ENCODE data around the gene XRCC1. TPM values are rescaled to one million over a fixed set of nuclear protein-coding genes. Genes with fewer than 3 reads are reported as not detected.
A peak's percentile ranks its signal among the peaks of the same experiment; 100 is the strongest.

Gene XRCC1
- total RNA-seq, 4 donors from 2014 or later = 9.3 to 20.3 (median 16.7) TPM

- Histone ChIP-seq H3K36me3 (peaks cover 0 to 8% of the 10 kb centered on the region in 2 donors), H3K4me1 (peaks cover 12% of the 10 kb centered on the region in 2 donors), H3K9me3 (no peaks in the 10 kb centered on the region), H3K4me3 (peak within 1 kb of the TSS; percentile 74 to 92 (median 88)), H3K27ac (peak within 1 kb of the TSS; percentile 77 to 89 (median 84)), H3K27me3 (no peaks in the 10 kb centered on the region)
- intact Hi-C loops (cut with DNase I; ENCODE audit: low total_unique reads) (loop anchor here (1.0 to 2.0 kb wide), 3 partner anchors 22 to 41 kb away; partner anchors contain the start of gene ETHE1), in situ Hi-C loops (cut with MboI; ENCODE audit: low sequenced_read_pairs in 4 of 4) (no loop called here)
- peak in 1 of 2 donors; percentile 15 for DNase-seq
- peak; percentile 38 to 51 for ATAC-seq
- no peak for TF ChIP-seq POLR2A (IDR thresholded peaks at IDR 0.05)
- TF ChIP-seq, protein P1, sequence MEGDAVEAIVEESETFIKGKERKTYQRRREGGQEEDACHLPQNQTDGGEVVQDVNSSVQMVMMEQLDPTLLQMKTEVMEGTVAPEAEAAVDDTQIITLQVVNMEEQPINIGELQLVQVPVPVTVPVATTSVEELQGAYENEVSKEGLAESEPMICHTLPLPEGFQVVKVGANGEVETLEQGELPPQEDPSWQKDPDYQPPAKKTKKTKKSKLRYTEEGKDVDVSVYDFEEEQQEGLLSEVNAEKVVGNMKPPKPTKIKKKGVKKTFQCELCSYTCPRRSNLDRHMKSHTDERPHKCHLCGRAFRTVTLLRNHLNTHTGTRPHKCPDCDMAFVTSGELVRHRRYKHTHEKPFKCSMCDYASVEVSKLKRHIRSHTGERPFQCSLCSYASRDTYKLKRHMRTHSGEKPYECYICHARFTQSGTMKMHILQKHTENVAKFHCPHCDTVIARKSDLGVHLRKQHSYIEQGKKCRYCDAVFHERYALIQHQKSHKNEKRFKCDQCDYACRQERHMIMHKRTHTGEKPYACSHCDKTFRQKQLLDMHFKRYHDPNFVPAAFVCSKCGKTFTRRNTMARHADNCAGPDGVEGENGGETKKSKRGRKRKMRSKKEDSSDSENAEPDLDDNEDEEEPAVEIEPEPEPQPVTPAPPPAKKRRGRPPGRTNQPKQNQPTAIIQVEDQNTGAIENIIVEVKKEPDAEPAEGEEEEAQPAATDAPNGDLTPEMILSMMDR (IDR thresholded peaks at IDR 0.05 in 4 of 5, conservative IDR thresholded peaks at IDR 0.05 in 1 of 5) = no peak
Measured at GRCh38 chr19:43504426-43505185, 70.7 kb downstream of the XRCC1 start, which contains the start of gene PHLDB3. Gene PHLDB3, minus strand, starts transcription at chr19:43504746. Its CDS starts 628 bp downstream, at chr19:43504118.

DNA sequence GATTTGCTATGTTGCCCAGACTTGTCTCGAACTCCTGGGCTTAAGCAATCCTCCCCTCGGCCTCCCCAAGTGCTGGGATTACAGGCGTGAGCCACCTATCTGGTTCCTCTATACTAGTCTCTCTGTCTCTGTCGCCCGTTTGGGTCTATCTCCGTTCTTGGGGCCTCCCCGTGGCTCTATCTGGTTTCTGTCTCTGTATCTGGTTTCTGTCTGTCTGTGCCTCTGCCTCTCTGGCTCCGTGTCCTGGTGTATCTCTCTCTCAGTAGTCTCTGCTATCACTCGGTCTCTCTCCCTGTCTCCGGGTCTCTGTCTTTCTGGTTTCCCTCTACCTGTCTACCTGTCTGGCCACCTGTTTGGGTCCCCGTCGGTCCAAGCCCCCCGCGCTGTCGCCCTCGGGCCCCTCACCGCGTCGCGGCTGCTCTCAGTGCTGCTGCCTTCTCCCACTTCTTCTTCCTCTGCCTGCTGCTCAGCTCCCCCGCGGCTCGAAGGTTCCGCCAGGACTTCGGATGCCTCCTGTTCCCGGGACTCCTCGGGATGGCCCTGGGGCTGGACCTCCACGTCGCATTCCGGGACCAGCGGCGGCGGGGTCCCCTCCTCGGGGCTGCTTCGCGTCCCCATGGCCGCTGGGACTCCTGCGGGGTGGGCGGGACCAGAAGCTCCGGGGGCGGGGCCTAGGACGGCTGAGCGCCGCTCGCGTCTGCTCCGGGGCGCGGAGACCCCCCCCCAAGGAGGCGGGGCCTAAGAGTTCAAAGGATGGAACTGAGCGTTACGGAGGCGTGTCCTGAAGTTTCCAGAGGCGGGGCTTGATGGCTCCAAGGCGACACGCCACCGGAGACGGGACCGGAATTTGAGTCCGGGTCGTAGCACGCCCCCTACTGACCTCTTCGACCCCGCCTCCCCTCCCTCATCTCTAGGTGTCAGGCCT lies 71.6 kb downstream of the XRCC1 start:
- Histone ChIP-seq H3K27me3 (no peaks in the 10 kb centered on the region), H3K4me1 (peaks cover 12% of the 10 kb centered on the region in 2 donors), H3K9me3 (no peaks in the 10 kb centered on the region), H3K36me3 (peaks cover 0 to 5% of the 10 kb centered on the region in 2 donors), H3K27ac (peak overlapping the region; percentile 77 to 89 (median 84)), H3K4me3 (peak overlapping the region; percentile 74 to 92 (median 88))
- TF ChIP-seq POLR2A (IDR thresholded peaks at IDR 0.05) = peak; percentile 29 to 51
- TF ChIP-seq, protein P1 (IDR thresholded peaks at IDR 0.05 in 4 of 5, conservative IDR thresholded peaks at IDR 0.05 in 1 of 5) = no peak
- DNase-seq = peak; percentile 92 to 95
- ATAC-seq = peak; percentile 95 to 96
- intact Hi-C loops (cut with DNase I; ENCODE audit: low total_unique reads) = loop anchor here (1.0 to 2.0 kb wide), 3 partner anchors 23 to 40 kb away; partner anchors contain the start of gene ETHE1
- in situ Hi-C loops (cut with MboI; ENCODE audit: low sequenced_read_pairs in 4 of 4) = no loop called here

DNA sequence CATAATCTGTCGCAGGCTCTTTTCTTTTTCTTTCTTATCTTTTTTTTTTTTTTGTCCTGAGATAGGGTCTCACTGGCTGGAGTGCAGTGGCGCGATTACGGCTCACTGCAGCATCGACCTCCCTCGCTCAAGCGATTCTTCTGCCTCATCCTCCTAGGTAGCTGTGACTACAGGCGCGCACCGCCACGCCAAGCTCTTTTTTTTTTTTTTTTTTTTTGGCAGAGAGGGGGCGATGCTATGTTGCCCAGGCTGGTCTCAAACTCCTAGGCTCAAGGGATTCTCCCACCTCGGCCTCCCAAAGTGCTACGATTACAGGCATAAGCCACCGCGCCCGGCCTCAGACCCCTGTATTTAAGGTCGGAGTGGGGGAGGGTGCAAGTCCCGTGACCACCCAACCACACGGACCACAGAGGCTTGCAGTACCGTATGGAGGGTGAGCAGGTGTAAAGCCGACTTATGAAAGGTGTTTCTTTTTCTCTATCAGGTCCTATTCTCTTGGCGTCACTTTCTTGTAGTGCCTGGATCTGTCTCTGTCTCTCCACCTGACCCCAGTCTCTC lies 72.8 kb downstream of the XRCC1 start:
- H3K27ac ChIP-seq = no peak overlapping the region
- TF ChIP-seq POLR2A (IDR thresholded peaks at IDR 0.05) = no peak
- TF ChIP-seq, protein P1 (IDR thresholded peaks at IDR 0.05 in 4 of 5, conservative IDR thresholded peaks at IDR 0.05 in 1 of 5) = no peak
- in situ Hi-C loops (cut with MboI; ENCODE audit: low sequenced_read_pairs in 4 of 4) (no loop called here), intact Hi-C loops (cut with DNase I; ENCODE audit: low total_unique reads) (no loop called here)
- H3K4me3 ChIP-seq = no peak overlapping the region
- H3K27me3 ChIP-seq = no peaks in the 10 kb centered on the region
- H3K36me3 ChIP-seq = no peaks in the 10 kb centered on the region
- H3K4me1 ChIP-seq = peaks cover 12 to 15% of the 10 kb centered on the region in 2 donors
- DNase-seq (no peak), ATAC-seq (no peak)
- H3K9me3 ChIP-seq = no peaks in the 10 kb centered on the region

DNA sequence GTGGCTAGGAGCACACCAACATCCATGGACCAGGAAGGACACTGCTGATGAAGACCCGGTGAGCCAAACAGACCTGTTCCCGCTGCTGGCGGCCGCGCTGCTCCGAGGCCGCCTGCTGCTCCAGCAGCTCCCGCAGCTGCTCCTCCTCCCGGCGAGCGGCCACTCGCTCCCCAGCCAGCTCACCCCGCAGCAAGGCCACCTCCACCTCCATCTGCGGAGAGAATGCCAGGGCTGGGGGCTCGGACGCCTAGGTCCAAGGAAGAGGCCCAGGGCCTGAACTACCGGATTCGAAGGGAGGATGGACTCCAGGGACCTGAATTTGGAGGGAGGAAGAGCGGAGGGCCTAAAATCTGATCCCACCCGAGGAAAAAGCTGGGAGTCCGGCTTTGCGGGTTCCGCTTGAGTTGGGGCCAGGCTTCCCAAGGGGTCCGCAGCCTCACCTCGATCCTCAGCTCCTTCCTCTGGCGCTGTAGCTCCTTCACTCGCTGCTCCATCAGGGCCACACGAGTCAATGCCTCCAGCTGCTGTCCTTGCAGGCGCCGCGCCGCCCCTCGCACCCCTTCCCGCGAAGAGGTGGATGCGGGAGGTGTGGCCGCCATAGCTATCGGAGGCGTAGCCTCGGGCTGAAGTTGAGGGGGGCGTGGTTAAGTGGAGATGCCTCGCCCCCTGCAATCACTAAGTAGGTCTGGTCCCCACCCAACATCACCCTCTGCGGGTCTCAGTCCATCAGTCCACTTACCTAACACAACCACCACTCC lies 73.5 kb downstream of the XRCC1 start:
- peaks cover 12 to 15% of the 10 kb centered on the region in 2 donors for H3K4me1 ChIP-seq
- TF ChIP-seq POLR2A (IDR thresholded peaks at IDR 0.05) = no peak
- TF ChIP-seq, protein P1 (IDR thresholded peaks at IDR 0.05 in 4 of 5, conservative IDR thresholded peaks at IDR 0.05 in 1 of 5) = no peak
- no peaks in the 10 kb centered on the region for H3K9me3 ChIP-seq
- ATAC-seq = no peak
- intact Hi-C loops (cut with DNase I; ENCODE audit: low total_unique reads) = no loop called here
- no peak overlapping the region for H3K4me3 ChIP-seq
- H3K27ac ChIP-seq = no peak overlapping the region
- in situ Hi-C loops (cut with MboI; ENCODE audit: low sequenced_read_pairs in 4 of 4) = no loop called here
- H3K27me3 ChIP-seq = no peaks in the 10 kb centered on the region
- no peak for DNase-seq
- no peaks in the 10 kb centered on the region for H3K36me3 ChIP-seq
